CD4-positive, alpha-beta T cell (primary cell): ENCODE data around the gene ANKRD44. TPM values are rescaled to one million over a fixed set of nuclear protein-coding genes. Genes with fewer than 3 reads are reported as not detected.

Experiments used
- ATAC-seq: fragments of 200-7000 bp; cut with Tn5 transposase; one replicate; pipeline ENCODE4 v1.10.0; 2022; ENCODE audit warnings: mild to moderate bottlenecking; ENCODE audit not compliant: poor library complexity
- CTCF ChIA-PET: fragments of 350-600 bp; sonication (Branson Sonifier 250); formaldehyde crosslinking; loops from one replicate; lab custom pipeline; 2021; ENCODE audit warnings: antibody characterized with exemption, inconsistent platforms; lab: Charles Lee
- POLR2A ChIA-PET: fragments of 350-600 bp; sonication (Branson Sonifier 250); formaldehyde crosslinking; loops from one replicate; lab custom pipeline; 2021; ENCODE audit warnings: antibody characterized with exemption, inconsistent platforms; lab: Charles Lee
- DNase-seq, 14 experiments: peaks; one replicate each; pipeline ENCODE4 v3.0.0-alpha.2; 2013 to 2020; ENCODE audit warnings: mixed read lengths in 2 of 14
- H3K27ac ChIP-seq, 2 donors: one replicate each; pipeline versions ENCODE4 v1.5.1 to v1.7.0; 2013; ENCODE audit warnings: low read length in 2 of 2, low read depth in 1 of 2, mild to moderate bottlenecking in 1 of 2
- H3K27me3 ChIP-seq, 2 experiments: 1 replicate in 1 of 2; 2 replicates in 1 of 2; pipeline versions ENCODE4 v1.6.1 to v1.7.0; 2013; ENCODE audit warnings: low read length in 2 of 2, control low read depth in 1 of 2, mild to moderate bottlenecking in 1 of 2, moderate library complexity in 1 of 2; ENCODE audit not compliant: insufficient read depth in 2 of 2, control insufficient read depth in 1 of 2
- H3K36me3 ChIP-seq: one replicate; pipeline ENCODE4 v1.6.1; 2013; ENCODE audit warnings: low read length, control low read depth; ENCODE audit not compliant: insufficient read depth
- H3K4me1 ChIP-seq: one replicate; pipeline ENCODE4 v1.6.1; 2013; ENCODE audit warnings: low read length, control low read depth; ENCODE audit not compliant: insufficient read depth
- H3K4me3 ChIP-seq: one replicate; pipeline ENCODE4 v1.5.1; 2013; ENCODE audit warnings: mild to moderate bottlenecking, low read length, moderate library complexity
- H3K9me3 ChIP-seq, 2 experiments: 1 replicate in 1 of 2; 2 replicates in 1 of 2; pipeline versions ENCODE4 v1.6.1 to v1.7.0; 2013; ENCODE audit warnings: low read length in 2 of 2, mild to moderate bottlenecking in 2 of 2, control low read depth in 1 of 2, moderate library complexity in 1 of 2; ENCODE audit not compliant: control insufficient read depth in 1 of 2, insufficient read depth in 1 of 2
- H3K27ac Mint-ChIP-seq: one replicate; pipeline ENCODE4 v1.8.0; 2020; ENCODE audit warnings: mixed read lengths
- H3K27me3 Mint-ChIP-seq: one replicate; pipeline ENCODE4 v1.8.0; 2021; ENCODE audit warnings: mixed read lengths
- H3K36me3 Mint-ChIP-seq: one replicate; pipeline ENCODE4 v1.8.0; 2021; ENCODE audit warnings: low read depth, mixed read lengths
- H3K4me1 Mint-ChIP-seq: one replicate; pipeline ENCODE4 v1.8.0; 2021; ENCODE audit warnings: low read depth, mixed read lengths
- H3K4me3 Mint-ChIP-seq: one replicate; pipeline ENCODE4 v1.8.0; 2020; ENCODE audit warnings: mild to moderate bottlenecking, mixed read lengths
- H3K9me3 Mint-ChIP-seq: one replicate; pipeline ENCODE4 v1.8.0; 2020; ENCODE audit warnings: mixed read lengths
- CTCF ChIP-seq: fragments of 200-600 bp; IDR thresholded peaks from one replicate; pipeline ENCODE4 v1.8.0; 2022; ENCODE audit warnings: antibody characterized with exemption, mild to moderate bottlenecking
- intact Hi-C, 2 experiments: fragments of 100-400 bp; cut with DNase I in 1 of 2; cut with micrococcal nuclease in 1 of 2; formaldehyde crosslinking; loops; one replicate each; pipeline versions ENCODE4 v1.15.1 to v1.9.0; 2023 to 2025; cut with DNase I, micrococcal nuclease
- total RNA-seq, 174 experiments: library from RNA in 2 of 174; stranded (reverse) in 2 of 174; gene quantifications; one replicate each; pipeline ENCODE4 v1.2.3 and lab custom pipeline; 2021 to 2026

The ANKRD44 gene
- total RNA-seq, 2 experiments from 2014 or later: 170 to 186 TPM

GRCh38 chr2:197200762-197201058 lies 109.9 kb downstream of the ANKRD44 start:
- peaks cover 90% of the 10 kb centered on the region for H3K4me1 Mint-ChIP-seq
- peak overlapping the region; percentile 98 for H3K27ac Mint-ChIP-seq
- no peak for TF ChIP-seq CTCF
- CTCF ChIA-PET: interaction anchor here (1.0 to 2.0 kb wide), 3 partner anchors 9 to 104 kb away, joined by 3 to 5 read pairs (median 4); no protein-coding TSS in a partner anchor
- Histone ChIP-seq H3K36me3 (peaks cover 21% of the 10 kb centered on the region), H3K27ac (peak overlapping the region; percentile 77 to 84), H3K4me3 (no peak overlapping the region), H3K9me3 (no peaks in the 10 kb centered on the region), H3K4me1 (peaks cover 73% of the 10 kb centered on the region), H3K27me3 (no peaks in the 10 kb centered on the region)
- intact Hi-C loops: loop anchor here in 1 of 2 experiments (2.0 to 5.0 kb wide), 2 partner anchors 16 to 37 kb away; no protein-coding TSS in a partner anchor
- H3K36me3 Mint-ChIP-seq: peaks cover 52% of the 10 kb centered on the region
- no peaks in the 10 kb centered on the region for H3K9me3 Mint-ChIP-seq
- DNase-seq (no peak), ATAC-seq (no peak)
- H3K27me3 Mint-ChIP-seq: no peaks in the 10 kb centered on the region
- peak overlapping the region; percentile 89 for H3K4me3 Mint-ChIP-seq
- POLR2A ChIA-PET: interaction anchor here (1.2 to 29.8 kb wide), 4 partner anchors 12 to 102 kb away, joined by 3 to 754 read pairs (median 113); partner anchors contain the start of gene ANKRD44

- no peak for TF ChIP-seq CTCF
- no peak for DNase-seq
- H3K4me3 ChIP-seq: peak overlapping the region; percentile 57
- no peaks in the 10 kb centered on the region for H3K9me3 ChIP-seq
- no peaks in the 10 kb centered on the region for H3K27me3 Mint-ChIP-seq
- H3K4me1 Mint-ChIP-seq: peaks cover 90% of the 10 kb centered on the region
- H3K36me3 ChIP-seq: peaks cover 21% of the 10 kb centered on the region
- no peaks in the 10 kb centered on the region for H3K27me3 ChIP-seq
- no peaks in the 10 kb centered on the region for H3K9me3 Mint-ChIP-seq
- H3K27ac Mint-ChIP-seq: peak overlapping the region; percentile 98
- ChIA-PET POLR2A (interaction anchor here (1.2 to 29.8 kb wide), 8 partner anchors 10 to 128 kb away, joined by 3 to 754 read pairs (median 26); partner anchors contain the start of gene ANKRD44), CTCF (interaction anchor here (1.0 to 2.0 kb wide), 2 partner anchors 9 to 28 kb away, joined by 3 to 5 read pairs; no protein-coding TSS in a partner anchor)
- H3K4me1 ChIP-seq: peaks cover 73% of the 10 kb centered on the region
- no peak for ATAC-seq
- H3K4me3 Mint-ChIP-seq: peak overlapping the region; percentile 89
- H3K27ac ChIP-seq: peak overlapping the region; percentile 77 to 84
- peaks cover 51% of the 10 kb centered on the region for H3K36me3 Mint-ChIP-seq
- intact Hi-C loops: loop anchor here in 1 of 2 experiments (2.0 to 5.0 kb wide), 2 partner anchors 17 to 37 kb away; no protein-coding TSS in a partner anchor
Observed at GRCh38 chr2:197200051-197200761, 110.4 kb downstream of the ANKRD44 start.

GRCh38 chr2:197198890-197199289 lies 111.7 kb downstream of the ANKRD44 start:
- Histone ChIP-seq H3K36me3 (peaks cover 12% of the 10 kb centered on the region), H3K4me3 (peak overlapping the region; percentile 57), H3K27ac (peak overlapping the region; percentile 77 to 84), H3K4me1 (peaks cover 70% of the 10 kb centered on the region), H3K9me3 (no peaks in the 10 kb centered on the region), H3K27me3 (no peaks in the 10 kb centered on the region)
- DNase-seq: peak; percentile 75 to 98 (median 83)
- intact Hi-C loops: loop anchor here in 1 of 2 experiments (1.0 to 10.0 kb wide), 8 partner anchors 7 to 1024 kb away; partner anchors contain the start of gene STK17B
- Mint-ChIP-seq H3K36me3 (peaks cover 42% of the 10 kb centered on the region), H3K4me3 (peak overlapping the region; percentile 89), H3K4me1 (peaks cover 92% of the 10 kb centered on the region), H3K27ac (peak overlapping the region; percentile 98), H3K27me3 (no peaks in the 10 kb centered on the region), H3K9me3 (no peaks in the 10 kb centered on the region)
- ChIA-PET CTCF (interaction anchor here (0.7 to 1.4 kb wide), 5 partner anchors 15 to 110 kb away, joined by 3 to 11 read pairs (median 3); partner anchors contain the start of gene ANKRD44), POLR2A (interaction anchor here (0.7 to 29.8 kb wide), 41 partner anchors 8 to 271 kb away, joined by 3 to 754 read pairs (median 6); partner anchors contain the start of genes ANKRD44, COQ10B and SF3B1)
- no peak for TF ChIP-seq CTCF
- ATAC-seq: peak; percentile 82
